Thyroid gland (tissue), 4 donors: ENCODE results near the gene PSMA8.

ENCODE experiments used
- POLR2A ChIP-seq, 2 donors: fragments of 450-650 bp; IDR thresholded peaks; one replicate each; pipeline ENCODE4 v1.6.1; 2017; ENCODE audit warnings: antibody characterized with exemption in 2 of 2, mild to moderate bottlenecking in 2 of 2, moderate library complexity in 1 of 2
- TF ChIP-seq, protein P1 (sequence below), 6 experiments: fragments of 200-600 bp in 3 of 6; fragments of 450-650 bp in 3 of 6; sonication (generic) in 3 of 6; IDR thresholded peaks; one replicate each; pipeline ENCODE4 v1.5.1; 2016 to 2019; ENCODE audit warnings: antibody characterized with exemption in 6 of 6, mild to moderate bottlenecking in 2 of 6, inconsistent platforms in 1 of 6, moderate library complexity in 1 of 6

DNA sequence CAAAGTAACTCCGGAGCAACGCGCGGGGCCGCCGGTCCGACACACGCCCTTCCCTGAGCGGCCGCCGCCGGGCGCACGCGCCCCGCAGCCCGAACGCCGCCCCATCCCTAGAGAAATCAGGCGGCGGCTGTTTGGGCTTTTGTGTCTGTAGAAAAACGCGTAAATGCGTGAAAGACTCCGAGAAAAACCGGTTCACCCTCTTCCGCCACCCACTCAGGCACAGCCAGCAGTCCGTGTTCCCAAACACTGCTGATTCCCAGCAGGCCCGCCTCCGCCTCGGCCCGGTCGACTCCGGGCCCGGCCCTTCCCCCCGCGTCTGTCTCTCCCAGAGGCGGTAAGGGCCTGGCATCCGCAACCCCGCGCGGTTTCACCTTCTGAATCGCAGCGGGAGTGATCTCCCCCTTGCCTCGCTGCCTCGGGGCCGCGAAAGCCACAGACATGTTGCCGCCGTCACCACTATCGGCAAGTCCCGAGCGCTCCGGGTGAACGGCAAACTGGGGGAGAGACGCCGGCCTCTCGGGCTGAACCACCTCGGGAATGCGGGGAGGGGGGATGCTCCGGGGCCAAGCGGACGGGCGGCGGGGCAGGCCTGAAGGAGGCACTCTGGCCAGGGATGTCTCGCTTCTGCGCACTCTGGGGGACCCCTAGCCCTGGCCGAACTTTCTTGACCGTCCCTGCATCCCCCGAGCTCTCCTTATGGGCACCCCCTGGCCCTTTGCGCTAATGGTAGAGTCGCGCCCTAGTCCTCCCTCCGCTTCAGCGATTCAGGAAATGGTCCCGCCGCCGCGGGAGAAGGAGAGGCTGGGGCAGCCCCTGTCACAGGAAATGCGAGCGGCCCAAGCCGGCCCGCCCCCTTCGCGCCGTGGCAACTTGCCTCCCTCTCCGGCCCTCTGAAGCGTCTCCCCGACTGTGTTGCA lies 43.3 kb upstream of the PSMA8 start, which contains the start of gene SS18:
- TF ChIP-seq, protein P1, sequence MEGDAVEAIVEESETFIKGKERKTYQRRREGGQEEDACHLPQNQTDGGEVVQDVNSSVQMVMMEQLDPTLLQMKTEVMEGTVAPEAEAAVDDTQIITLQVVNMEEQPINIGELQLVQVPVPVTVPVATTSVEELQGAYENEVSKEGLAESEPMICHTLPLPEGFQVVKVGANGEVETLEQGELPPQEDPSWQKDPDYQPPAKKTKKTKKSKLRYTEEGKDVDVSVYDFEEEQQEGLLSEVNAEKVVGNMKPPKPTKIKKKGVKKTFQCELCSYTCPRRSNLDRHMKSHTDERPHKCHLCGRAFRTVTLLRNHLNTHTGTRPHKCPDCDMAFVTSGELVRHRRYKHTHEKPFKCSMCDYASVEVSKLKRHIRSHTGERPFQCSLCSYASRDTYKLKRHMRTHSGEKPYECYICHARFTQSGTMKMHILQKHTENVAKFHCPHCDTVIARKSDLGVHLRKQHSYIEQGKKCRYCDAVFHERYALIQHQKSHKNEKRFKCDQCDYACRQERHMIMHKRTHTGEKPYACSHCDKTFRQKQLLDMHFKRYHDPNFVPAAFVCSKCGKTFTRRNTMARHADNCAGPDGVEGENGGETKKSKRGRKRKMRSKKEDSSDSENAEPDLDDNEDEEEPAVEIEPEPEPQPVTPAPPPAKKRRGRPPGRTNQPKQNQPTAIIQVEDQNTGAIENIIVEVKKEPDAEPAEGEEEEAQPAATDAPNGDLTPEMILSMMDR (IDR thresholded peaks at IDR 0.05): peak in 2 of 6 experiments; percentile 16 to 24
- TF ChIP-seq POLR2A (IDR thresholded peaks at IDR 0.05): peak in 1 of 2 donors; percentile 65
